ENCODE results near the gene CCDC88B.

The CCDC88B gene, protein sequence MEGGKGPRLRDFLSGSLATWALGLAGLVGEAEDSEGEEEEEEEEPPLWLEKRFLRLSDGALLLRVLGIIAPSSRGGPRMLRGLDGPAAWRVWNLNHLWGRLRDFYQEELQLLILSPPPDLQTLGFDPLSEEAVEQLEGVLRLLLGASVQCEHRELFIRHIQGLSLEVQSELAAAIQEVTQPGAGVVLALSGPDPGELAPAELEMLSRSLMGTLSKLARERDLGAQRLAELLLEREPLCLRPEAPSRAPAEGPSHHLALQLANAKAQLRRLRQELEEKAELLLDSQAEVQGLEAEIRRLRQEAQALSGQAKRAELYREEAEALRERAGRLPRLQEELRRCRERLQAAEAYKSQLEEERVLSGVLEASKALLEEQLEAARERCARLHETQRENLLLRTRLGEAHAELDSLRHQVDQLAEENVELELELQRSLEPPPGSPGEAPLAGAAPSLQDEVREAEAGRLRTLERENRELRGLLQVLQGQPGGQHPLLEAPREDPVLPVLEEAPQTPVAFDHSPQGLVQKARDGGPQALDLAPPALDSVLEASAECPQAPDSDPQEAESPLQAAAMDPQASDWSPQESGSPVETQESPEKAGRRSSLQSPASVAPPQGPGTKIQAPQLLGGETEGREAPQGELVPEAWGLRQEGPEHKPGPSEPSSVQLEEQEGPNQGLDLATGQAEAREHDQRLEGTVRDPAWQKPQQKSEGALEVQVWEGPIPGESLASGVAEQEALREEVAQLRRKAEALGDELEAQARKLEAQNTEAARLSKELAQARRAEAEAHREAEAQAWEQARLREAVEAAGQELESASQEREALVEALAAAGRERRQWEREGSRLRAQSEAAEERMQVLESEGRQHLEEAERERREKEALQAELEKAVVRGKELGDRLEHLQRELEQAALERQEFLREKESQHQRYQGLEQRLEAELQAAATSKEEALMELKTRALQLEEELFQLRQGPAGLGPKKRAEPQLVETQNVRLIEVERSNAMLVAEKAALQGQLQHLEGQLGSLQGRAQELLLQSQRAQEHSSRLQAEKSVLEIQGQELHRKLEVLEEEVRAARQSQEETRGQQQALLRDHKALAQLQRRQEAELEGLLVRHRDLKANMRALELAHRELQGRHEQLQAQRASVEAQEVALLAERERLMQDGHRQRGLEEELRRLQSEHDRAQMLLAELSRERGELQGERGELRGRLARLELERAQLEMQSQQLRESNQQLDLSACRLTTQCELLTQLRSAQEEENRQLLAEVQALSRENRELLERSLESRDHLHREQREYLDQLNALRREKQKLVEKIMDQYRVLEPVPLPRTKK (N-terminal part only)

GRCh38 chr11:64339754-64340408, at the start of gene CCDC88B:
CCDC88B (plus strand) TSS chr11:64340204; CDS start chr11:64340267, 63 bp downstream.
- DNase-seq (ENCODE audit: low read depth): no peak

DNA sequence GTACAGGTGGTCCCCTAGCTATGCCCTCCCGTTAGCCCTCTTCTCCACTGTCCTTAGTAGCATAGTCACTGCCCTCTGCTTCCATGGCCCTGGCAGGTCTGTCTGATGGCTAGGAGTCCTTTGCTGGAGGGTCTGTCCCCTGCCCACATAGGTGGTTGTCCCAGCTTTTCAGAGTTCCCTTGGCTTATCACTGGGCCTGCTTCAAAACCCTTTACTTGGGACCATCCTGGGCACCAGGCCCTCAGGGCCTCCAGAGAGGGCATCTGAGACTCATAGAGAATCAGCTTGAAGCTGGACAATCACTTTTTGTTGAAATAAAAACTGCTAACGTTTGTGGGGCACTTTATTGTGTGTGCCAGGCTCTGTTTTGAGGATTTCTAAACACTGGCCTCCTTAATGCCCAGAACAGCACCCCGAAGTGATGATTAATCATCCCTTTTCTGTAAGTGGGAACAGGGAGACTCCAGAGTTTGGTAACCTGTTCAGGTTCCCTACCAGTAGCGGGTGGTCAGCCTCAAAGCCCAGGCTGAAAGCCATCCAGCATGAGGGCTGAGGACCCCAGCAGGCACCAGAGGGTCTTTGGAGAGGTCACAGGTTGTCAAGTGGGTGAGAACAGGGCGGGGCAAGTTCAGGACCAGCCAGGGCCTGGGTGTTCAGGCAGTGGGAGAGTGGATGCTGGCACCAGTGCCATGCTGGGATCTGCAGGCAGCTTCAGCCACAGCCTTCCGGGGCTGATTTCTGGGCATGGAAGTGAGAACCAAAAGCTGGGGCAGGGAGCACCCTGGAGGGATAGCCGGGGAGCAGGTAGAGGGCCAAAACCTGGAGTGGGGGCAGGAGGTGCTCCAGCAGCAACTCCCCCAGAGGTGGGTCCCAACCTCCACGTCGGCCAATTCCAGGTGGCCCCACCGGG, 49.4 kb upstream of the CCDC88B start:
- DNase-seq (ENCODE audit: low read depth): no peak

DNA sequence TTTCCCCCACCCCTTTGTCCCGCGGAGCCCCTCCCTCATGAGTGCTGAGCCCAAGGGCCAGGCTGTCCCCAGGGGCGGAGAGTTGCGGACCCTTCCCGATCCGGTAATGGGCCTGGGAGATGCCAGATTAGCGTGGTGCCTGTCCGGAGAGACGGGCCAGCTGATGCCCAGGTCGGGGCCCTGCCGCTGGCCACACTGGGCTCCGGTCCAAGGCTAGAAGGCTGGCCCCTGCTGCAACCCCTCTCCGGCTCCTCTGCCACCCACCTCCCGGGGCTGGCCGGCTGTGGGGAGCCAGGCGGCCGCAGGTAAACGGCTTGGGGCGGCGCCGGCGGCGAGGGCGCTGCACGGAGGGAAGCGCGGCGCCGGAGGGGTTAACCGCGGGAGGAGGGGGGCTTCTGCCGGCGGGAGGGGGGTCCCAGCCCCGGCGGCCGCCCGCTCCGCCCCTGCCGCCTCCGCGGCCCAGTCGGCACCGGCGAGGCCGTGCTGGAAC, 48.7 kb upstream of the CCDC88B start, which contains the start of gene KCNK4:
Gene KCNK4, plus strand, starts transcription at position 41 of the 490 bp plus-strand sequence. CDS start 1,717 bp downstream, outside the sequence.
- DNase-seq (ENCODE audit: low read depth): no peak

GRCh38 chr11:64291752-64292459, 48.1 kb upstream of the CCDC88B start:
- DNase-seq (ENCODE audit: low read depth): no peak

DNA sequence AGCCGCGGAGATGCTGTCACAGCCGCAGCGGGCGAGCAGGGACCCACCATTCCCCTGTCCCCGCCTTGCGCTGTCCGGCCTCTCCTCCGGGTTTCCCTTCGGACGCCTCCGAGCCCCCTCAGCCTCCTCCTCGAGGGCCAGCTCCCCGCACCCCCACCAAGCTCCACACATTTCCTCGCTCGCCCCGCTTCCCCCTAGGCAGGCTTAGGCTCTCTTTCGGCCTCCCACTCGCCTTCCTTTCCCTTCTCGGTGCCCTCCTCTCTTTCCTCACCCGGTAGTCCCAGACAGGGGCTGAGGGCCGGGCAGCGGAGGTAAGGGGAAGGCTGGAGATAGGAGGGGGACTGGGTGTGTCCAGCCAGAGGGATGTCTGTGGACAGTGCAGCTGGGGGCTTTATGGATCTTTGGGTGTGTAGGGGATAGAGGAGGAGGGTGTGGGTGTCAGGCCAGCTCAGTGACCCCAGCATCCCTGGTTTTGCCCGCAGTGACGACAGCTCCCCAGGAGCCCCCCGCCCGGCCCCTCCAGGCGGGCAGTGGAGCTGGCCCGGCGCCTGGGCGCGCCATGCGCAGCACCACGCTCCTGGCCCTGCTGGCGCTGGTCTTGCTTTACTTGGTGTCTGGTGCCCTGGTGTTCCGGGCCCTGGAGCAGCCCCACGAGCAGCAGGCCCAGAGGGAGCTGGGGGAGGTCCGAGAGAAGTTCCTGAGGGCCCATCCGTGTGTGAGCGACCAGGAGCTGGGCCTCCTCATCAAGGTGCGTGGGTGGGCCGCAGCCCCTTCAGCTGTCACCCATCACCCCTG, 47.3 kb upstream of the CCDC88B start:
- no peak for DNase-seq (ENCODE audit: low read depth)

DNA sequence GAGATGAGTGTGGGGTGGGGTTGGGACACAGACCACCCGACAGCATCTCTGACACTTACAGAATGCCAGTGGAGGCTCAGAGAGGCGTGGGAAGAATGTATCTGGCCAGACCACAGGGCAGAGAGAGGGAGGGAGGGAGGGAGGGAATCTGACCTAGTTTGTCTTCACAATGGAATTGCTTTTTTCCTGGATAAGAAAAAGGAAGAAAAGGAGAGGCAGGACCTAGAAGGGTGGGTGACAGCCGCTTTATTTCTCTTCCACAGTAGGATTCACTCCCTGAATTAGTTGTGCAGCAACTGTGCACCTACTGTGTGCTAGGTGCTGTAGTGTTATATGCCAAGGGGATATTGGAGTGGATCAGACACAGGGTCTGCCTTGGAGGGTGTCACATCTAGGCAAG, 45.2 kb upstream of the CCDC88B start:
- no peak for DNase-seq (ENCODE audit: low read depth)

DNA sequence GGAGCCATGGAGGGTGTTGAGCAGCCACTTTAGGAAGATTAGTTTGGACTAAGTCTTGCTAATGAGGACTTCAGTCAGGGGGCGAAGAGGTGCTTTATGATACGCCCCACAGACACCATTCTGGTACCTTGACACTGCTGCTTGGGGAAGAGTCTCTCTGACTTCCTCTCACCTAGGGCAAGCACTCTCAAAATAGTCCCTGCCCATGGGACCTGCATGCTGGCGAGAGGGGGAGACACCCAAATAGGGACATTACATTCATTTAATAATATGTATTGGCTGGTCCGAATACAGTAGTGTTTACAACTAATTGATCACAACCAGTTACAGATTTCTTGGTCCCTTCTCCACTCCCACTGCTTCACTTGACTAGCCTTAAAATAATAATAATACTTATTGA, 44.2 kb upstream of the CCDC88B start:
- no peak for DNase-seq (ENCODE audit: low read depth)

DNA sequence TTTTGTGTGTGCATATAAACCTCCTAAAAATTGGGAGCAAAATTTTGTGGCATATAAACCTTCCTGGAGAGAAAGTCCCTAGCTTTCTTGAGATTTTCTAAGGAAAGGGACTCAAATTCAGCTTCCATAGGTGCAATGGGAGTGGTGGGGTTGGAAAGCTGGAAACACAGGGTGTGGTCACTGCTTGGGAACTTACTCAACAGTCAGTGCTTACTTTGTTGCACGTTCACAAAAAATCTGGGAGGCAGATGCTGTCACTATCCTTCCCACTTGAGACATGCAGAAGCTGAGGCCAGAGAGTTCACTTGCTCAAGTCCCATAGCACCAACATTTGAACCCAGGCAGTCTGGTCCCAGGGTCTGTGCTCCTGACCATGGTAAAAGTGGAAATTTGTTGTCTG, 43.8 kb upstream of the CCDC88B start:
- DNase-seq (ENCODE audit: low read depth): no peak

DNA sequence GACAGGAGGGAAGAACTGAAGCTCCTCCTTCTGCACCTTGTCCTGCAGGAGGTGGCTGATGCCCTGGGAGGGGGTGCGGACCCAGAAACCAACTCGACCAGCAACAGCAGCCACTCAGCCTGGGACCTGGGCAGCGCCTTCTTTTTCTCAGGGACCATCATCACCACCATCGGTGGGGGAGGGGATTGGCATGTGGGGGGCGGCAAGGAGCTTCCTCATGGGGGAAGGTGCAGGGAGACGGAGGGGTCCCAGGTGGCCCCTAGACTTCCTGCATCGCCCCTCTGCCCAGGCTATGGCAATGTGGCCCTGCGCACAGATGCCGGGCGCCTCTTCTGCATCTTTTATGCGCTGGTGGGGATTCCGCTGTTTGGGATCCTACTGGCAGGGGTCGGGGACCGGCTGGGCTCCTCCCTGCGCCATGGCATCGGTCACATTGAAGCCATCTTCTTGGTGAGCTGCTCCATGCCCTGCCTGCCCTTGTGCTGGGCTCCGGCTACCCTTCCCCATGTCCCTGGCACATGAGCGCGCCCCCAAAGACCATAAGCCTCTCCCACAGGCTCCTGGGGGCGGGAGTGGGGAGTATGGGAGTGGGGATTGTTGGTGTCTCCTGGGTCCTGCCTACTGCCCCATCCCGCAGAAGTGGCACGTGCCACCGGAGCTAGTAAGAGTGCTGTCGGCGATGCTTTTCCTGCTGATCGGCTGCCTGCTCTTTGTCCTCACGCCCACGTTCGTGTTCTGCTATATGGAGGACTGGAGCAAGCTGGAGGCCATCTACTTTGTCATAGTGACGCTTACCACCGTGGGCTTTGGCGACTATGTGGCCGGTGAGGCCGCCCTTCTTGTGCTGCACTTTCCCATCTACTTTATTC, 42.9 kb upstream of the CCDC88B start:
- DNase-seq (ENCODE audit: low read depth): no peak

DNA sequence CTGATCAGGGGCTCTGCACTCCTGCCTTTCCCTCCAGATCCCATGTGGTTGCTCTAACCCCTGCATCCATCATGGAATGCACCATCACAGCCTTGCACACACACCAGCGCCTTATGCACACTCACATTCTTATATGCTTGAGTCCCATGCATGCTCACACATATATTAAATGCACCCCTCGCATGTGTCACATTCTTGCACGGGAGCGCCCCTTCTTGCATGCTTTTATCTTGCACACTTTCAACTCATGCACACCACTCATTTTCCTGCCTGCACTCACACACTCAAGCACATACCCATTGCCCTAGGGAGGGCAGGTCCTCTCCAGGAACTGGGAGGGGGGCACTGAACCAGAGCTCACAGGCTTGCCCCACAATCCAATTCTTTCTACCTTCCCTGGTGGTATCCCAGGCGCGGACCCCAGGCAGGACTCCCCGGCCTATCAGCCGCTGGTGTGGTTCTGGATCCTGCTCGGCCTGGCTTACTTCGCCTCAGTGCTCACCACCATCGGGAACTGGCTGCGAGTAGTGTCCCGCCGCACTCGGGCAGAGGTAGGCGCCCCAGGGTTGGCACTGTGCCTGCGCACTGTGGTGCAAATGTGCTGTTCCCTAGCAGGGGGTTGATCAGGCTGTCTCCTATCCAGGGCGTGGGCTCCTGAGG, 42.2 kb upstream of the CCDC88B start:
- no peak for DNase-seq (ENCODE audit: low read depth)

DNA sequence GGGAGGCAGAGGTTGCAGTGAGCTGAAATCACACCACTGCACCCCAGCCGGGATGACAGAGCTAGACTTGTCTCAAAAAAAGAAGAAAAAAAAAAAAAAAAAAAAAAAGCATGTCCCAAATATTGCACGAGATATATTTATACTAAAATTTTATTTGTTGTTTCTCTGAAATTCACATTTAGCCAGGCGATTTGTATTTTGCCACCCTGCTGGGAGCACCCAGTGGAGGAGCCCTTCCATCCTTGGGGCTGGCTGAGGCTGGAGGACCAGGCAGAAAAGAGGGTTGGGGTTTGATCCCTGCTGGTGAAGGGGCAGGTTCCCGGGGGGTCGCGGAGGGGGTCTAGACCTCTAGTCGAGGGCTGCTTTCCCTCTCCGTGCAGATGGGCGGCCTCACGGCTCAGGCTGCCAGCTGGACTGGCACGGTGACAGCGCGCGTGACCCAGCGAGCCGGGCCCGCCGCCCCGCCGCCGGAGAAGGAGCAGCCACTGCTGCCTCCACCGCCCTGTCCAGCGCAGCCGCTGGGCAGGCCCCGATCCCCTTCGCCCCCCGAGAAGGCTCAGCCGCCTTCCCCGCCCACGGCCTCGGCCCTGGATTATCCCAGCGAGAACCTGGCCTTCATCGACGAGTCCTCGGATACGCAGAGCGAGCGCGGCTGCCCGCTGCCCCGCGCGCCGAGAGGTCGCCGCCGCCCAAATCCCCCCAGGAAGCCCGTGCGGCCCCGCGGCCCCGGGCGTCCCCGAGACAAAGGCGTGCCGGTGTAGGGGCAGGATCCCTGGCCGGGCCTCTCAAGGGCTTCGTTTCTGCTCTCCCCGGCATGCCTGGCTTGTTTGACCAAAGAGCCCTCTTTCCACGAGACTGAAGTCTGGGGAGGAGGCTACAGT, 40.8 kb upstream of the CCDC88B start:
- no peak for DNase-seq (ENCODE audit: low read depth)

DNA sequence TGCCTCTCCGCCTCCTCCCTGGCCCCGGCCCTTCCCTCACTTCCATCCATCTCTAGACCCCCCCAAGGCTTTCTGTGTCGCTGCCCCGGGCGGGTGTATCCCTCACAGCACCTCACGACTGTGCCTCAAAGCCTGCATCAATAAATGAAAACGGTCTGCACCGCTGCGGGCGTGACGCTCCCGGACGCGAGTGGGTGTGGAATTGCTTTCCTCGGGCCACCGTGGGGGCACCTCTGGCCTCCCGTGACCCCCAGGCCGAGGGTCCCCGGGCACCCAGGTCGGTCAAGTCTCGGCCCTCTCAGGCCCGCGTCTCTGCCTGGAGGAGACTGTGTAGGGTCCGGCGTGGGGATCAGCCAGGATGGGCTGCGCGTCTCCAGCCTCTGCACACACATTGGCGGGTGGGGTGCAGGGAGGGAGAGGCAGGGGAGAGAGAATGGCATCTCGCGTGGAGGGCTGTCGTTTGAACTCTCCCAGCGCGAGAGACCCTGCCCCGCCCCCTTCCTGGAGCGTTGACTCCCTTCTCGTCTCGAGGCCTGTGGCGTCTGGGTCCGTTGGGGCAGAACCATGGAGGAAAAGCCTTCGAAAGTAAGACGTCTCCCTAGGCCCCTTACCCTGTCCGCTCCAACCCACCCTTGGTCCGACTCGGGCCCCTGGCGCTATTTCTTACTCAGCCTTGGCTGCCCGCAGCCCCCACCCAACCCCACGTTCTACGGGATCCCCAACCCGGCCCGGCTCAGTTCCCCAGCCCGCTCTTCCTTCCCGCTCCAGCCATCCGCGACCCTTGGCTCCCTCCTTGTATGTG, 40.0 kb upstream of the CCDC88B start, which contains the start of gene CATSPERZ:
Gene CATSPERZ, plus strand, starts transcription at position 512 of the 802 bp plus-strand sequence. Its CDS starts 53 bp downstream, at position 565.
- no peak for DNase-seq (ENCODE audit: low read depth)

DNA sequence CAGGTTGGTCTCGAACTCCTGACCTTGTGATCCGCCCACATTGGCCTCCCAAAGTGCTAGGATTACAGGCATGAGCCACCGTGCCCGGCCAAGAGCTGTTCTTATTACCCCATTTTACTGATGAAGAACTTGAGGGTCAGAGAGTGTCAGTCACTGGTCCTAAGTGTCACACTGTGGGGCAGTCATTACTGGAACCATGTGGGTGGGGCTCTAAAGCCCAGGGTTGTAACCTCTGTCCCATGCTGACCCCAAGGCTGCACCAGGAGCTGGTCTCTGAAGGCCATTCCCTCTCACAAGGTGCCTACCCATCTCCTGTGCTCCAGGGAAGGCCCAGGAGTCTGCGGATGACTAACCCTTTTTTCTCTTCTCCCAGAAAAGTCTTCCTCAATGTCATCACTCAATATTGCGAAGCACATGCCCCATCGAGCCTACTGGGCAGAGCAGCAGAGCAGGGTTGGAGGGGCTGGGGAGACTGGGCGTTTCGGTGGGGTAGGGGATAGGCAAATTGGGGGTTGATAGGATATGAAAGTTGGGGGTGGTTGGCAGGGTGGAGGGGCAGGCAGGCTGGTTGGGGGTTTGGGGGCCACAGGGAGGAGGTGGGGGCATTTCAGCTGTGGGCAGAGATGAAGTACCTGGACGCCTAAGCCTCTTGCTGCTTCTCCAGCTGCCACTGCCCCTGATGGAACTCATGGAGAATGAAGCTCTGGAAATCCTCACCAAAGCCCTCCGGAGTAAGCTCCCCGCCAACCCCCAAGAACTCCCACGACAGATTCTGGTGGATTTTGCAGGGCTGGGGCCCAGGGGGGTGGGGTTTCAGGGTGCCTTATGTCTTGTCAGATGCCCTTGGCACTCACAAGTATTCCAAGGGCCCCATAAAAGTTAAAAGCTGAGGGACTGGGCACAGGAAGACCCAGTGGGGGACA, 36.6 kb upstream of the CCDC88B start:
- no peak for DNase-seq (ENCODE audit: low read depth)

DNA sequence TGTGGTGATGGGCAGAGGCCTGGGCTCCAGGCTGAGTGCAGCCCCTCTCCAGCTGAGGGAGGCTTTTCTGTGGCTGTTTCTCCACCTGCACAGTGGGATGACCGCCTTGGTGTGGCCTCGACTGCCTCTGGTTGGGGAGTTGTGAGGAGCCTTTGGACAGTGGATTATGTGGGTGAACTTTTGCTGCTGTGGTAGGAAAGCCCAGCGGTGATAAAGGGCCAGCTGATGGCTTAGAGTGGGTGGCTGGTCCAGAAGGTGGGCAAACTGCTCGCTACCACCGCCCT, 36.0 kb upstream of the CCDC88B start:
- DNase-seq (ENCODE audit: low read depth): no peak

Measured in HS-27A (cell line).